Measurements from ENCODE around the gene HIKESHI.
"Not testable (repeated sequence)": the region's sequence is repeated elsewhere in the genome, so short reads cannot be mapped to it uniquely, and the experiment has no call there.

The HIKESHI gene

DNA sequence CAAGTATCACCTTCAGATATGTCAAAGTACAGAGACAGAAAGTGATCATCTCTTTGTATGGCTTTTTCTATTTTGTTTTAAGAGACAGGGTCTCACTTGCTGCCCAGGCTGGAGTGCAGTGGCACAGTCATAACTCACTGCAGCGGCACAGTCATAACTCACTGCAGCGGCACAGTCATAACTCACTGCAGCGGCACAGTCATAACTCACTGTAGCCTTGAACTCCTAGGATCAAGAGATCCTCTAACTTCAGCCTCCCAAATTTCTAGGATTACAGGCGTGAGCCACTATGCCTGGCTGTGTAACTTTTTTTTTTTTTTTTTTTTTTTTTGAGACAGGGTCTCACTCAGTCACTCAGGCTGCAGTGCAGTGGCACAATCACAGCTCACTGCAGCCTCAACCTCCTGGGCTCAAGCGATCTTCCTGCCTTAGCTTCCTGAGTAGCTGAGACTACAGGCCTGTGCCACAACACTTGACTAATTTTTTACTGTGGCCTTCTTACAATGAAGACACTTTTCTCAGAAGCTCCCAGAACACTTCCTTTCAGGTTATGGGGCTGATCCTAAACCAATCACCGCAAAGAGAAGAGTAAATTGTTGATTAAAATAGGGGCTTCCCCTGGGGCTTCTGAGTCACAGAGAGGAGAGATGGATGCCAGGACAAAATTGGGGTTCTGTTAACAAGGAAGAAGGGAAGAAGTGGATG, 9.0 kb upstream of the HIKESHI start:
- no peaks in the 10 kb centered on the region for H3K27me3 ChIP-seq (ENCODE audit: insufficient read depth, insufficient read length)
- no peaks in the 10 kb centered on the region for H3K4me1 ChIP-seq (ENCODE audit: insufficient read depth, insufficient read length)
- H3K9ac ChIP-seq (ENCODE audit: insufficient read length, low read depth): no peak overlapping the region
- H3K36me3 ChIP-seq (ENCODE audit: insufficient read depth, insufficient read length, low read length): no peaks in the 10 kb centered on the region
- TF ChIP-seq ZNF274 (IDR thresholded peaks at IDR 0.05; ENCODE audit: low read depth, low read length) (no peak), SUZ12 (IDR thresholded peaks at IDR 0.05; ENCODE audit: extremely low read depth, insufficient read depth, insufficient read length) (no peak), YY1 (IDR thresholded peaks at IDR 0.05; ENCODE audit: insufficient read depth, insufficient read length) (no peak)
- DNase-seq (ENCODE audit: low read depth, low spot score): no peak
- no peak overlapping the region for H3K4me3 ChIP-seq (ENCODE audit: insufficient read length, low read depth)
- no peaks in the 10 kb centered on the region for H3K9me3 ChIP-seq (ENCODE audit: insufficient read depth, low read length)

DNA sequence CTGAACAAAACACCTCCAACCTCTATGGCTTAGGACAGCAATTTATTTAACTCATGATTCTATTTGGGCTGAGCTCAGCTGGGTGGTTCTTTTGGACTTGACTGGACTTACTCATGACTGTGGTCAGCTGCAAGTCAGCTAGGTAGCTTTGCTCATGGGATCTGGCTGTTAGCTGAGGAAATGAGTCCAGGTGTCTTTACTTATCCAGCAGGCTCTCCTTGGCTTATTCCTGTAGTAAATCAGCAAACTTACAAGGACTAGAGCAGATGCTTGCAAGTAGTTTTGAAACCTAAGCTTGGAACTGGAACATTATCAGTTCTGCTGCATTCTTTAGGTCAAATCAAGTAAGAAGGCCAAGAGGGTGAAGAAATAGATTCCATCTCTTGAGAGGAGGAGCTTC, 8.0 kb upstream of the HIKESHI start:
- Histone ChIP-seq H3K4me1 (ENCODE audit: insufficient read depth, insufficient read length) (no peaks in the 10 kb centered on the region), H3K9me3 (ENCODE audit: insufficient read depth, low read length) (no peaks in the 10 kb centered on the region), H3K9ac (ENCODE audit: insufficient read length, low read depth) (no peak overlapping the region), H3K27me3 (ENCODE audit: insufficient read depth, insufficient read length) (no peaks in the 10 kb centered on the region), H3K4me3 (ENCODE audit: insufficient read length, low read depth) (no peak overlapping the region), H3K36me3 (ENCODE audit: insufficient read depth, insufficient read length, low read length) (no peaks in the 10 kb centered on the region)
- no peak for DNase-seq (ENCODE audit: low read depth, low spot score)
- TF ChIP-seq ZNF274 (IDR thresholded peaks at IDR 0.05; ENCODE audit: low read depth, low read length): no peak
- no peak for TF ChIP-seq SUZ12 (IDR thresholded peaks at IDR 0.05; ENCODE audit: extremely low read depth, insufficient read depth, insufficient read length)
- TF ChIP-seq YY1 (IDR thresholded peaks at IDR 0.05; ENCODE audit: insufficient read depth, insufficient read length): no peak

- no peaks in the 10 kb centered on the region for H3K4me1 ChIP-seq (ENCODE audit: insufficient read depth, insufficient read length)
- H3K9me3 ChIP-seq (ENCODE audit: insufficient read depth, low read length): no peaks in the 10 kb centered on the region
- TF ChIP-seq YY1 (IDR thresholded peaks at IDR 0.05; ENCODE audit: insufficient read depth, insufficient read length) (no peak), SUZ12 (IDR thresholded peaks at IDR 0.05; ENCODE audit: extremely low read depth, insufficient read depth, insufficient read length) (no peak), ZNF274 (IDR thresholded peaks at IDR 0.05; ENCODE audit: low read depth, low read length) (no peak)
- H3K4me3 ChIP-seq (ENCODE audit: insufficient read length, low read depth): peak overlapping the region; percentile 92
- DNase-seq (ENCODE audit: low read depth, low spot score): no peak
- H3K27me3 ChIP-seq (ENCODE audit: insufficient read depth, insufficient read length): no peaks in the 10 kb centered on the region
- peaks cover 5% of the 10 kb centered on the region for H3K36me3 ChIP-seq (ENCODE audit: insufficient read depth, insufficient read length, low read length)
- no peak overlapping the region for H3K9ac ChIP-seq (ENCODE audit: insufficient read length, low read depth)
These were observed 323 bp upstream of the HIKESHI start for GRCh38 chr11:86301742-86302091.

GRCh38 chr11:86303257-86303656, 1.2 kb downstream of the HIKESHI start:
- Histone ChIP-seq H3K9ac (ENCODE audit: insufficient read length, low read depth) (peak overlapping the region; percentile 75), H3K4me3 (ENCODE audit: insufficient read length, low read depth) (peak overlapping the region; percentile 92), H3K27me3 (ENCODE audit: insufficient read depth, insufficient read length) (no peaks in the 10 kb centered on the region), H3K4me1 (ENCODE audit: insufficient read depth, insufficient read length) (no peaks in the 10 kb centered on the region), H3K36me3 (ENCODE audit: insufficient read depth, insufficient read length, low read length) (peaks cover 5% of the 10 kb centered on the region), H3K9me3 (ENCODE audit: insufficient read depth, low read length) (no peaks in the 10 kb centered on the region)
- no peak for DNase-seq (ENCODE audit: low read depth, low spot score)
- TF ChIP-seq SUZ12 (IDR thresholded peaks at IDR 0.05; ENCODE audit: extremely low read depth, insufficient read depth, insufficient read length) (no peak), ZNF274 (IDR thresholded peaks at IDR 0.05; ENCODE audit: low read depth, low read length) (no peak), YY1 (IDR thresholded peaks at IDR 0.05; ENCODE audit: insufficient read depth, insufficient read length) (no peak)

GRCh38 chr11:86308710-86309109, 6.7 kb downstream of the HIKESHI start:
- not testable (repeated sequence) for H3K9me3 ChIP-seq (ENCODE audit: insufficient read depth, low read length); DNase-seq (ENCODE audit: low read depth, low spot score); H3K9ac ChIP-seq (ENCODE audit: insufficient read length, low read depth); H3K27me3 ChIP-seq (ENCODE audit: insufficient read depth, insufficient read length); H3K4me1 ChIP-seq (ENCODE audit: insufficient read depth, insufficient read length); H3K36me3 ChIP-seq (ENCODE audit: insufficient read depth, insufficient read length, low read length); H3K4me3 ChIP-seq (ENCODE audit: insufficient read length, low read depth)

GRCh38 chr11:86313793-86314192, 11.8 kb downstream of the HIKESHI start:
- Histone ChIP-seq H3K4me1 (ENCODE audit: insufficient read depth, insufficient read length) (no peaks in the 10 kb centered on the region), H3K27me3 (ENCODE audit: insufficient read depth, insufficient read length) (no peaks in the 10 kb centered on the region), H3K4me3 (ENCODE audit: insufficient read length, low read depth) (no peak overlapping the region), H3K9ac (ENCODE audit: insufficient read length, low read depth) (no peak overlapping the region), H3K9me3 (ENCODE audit: insufficient read depth, low read length) (no peaks in the 10 kb centered on the region), H3K36me3 (ENCODE audit: insufficient read depth, insufficient read length, low read length) (peaks cover 8% of the 10 kb centered on the region)
- no peak for TF ChIP-seq ZNF274 (IDR thresholded peaks at IDR 0.05; ENCODE audit: low read depth, low read length)
- no peak for TF ChIP-seq YY1 (IDR thresholded peaks at IDR 0.05; ENCODE audit: insufficient read depth, insufficient read length)
- no peak for TF ChIP-seq SUZ12 (IDR thresholded peaks at IDR 0.05; ENCODE audit: extremely low read depth, insufficient read depth, insufficient read length)
- DNase-seq (ENCODE audit: low read depth, low spot score): no peak

DNA sequence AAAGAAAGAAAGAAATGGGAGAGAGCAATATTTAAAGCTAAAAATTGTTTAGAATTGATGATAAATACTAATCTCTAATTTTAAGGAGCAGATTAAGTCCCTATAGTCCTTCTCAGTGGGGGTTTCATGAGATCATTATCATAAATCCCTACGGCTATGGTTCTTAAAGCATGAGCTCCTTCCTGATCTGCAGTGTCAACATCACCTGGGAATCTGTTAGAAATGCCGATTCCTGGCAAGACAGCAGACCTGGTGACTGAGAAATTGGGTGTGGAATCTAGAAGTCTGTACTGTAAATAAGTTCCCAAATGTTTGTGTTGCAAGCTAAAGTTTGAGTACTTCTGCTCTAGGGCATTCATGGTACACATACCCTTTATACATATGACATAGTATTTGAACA, 12.6 kb downstream of the HIKESHI start:
- no peaks in the 10 kb centered on the region for H3K4me1 ChIP-seq (ENCODE audit: insufficient read depth, insufficient read length)
- no peaks in the 10 kb centered on the region for H3K27me3 ChIP-seq (ENCODE audit: insufficient read depth, insufficient read length)
- H3K9ac ChIP-seq (ENCODE audit: insufficient read length, low read depth): no peak overlapping the region
- H3K9me3 ChIP-seq (ENCODE audit: insufficient read depth, low read length): no peaks in the 10 kb centered on the region
- no peak overlapping the region for H3K4me3 ChIP-seq (ENCODE audit: insufficient read length, low read depth)
- peaks cover 14% of the 10 kb centered on the region for H3K36me3 ChIP-seq (ENCODE audit: insufficient read depth, insufficient read length, low read length)
- no peak for DNase-seq (ENCODE audit: low read depth, low spot score)
- TF ChIP-seq SUZ12 (IDR thresholded peaks at IDR 0.05; ENCODE audit: extremely low read depth, insufficient read depth, insufficient read length): no peak
- TF ChIP-seq ZNF274 (IDR thresholded peaks at IDR 0.05; ENCODE audit: low read depth, low read length): no peak
- TF ChIP-seq YY1 (IDR thresholded peaks at IDR 0.05; ENCODE audit: insufficient read depth, insufficient read length): no peak

Measured in NT2/D1 (cell line).